GM18511 (cell line): ENCODE results near the gene BCAS3.
"Not testable (repeated sequence)": the region's sequence is repeated elsewhere in the genome, so short reads cannot be mapped to it uniquely, and the experiment has no call there.

Experiments
- ATAC-seq: cut with Tn5 transposase; IDR thresholded peaks from one replicate; pipeline ENCODE4 v1.9.1; 2021; ENCODE audit warnings: mild to moderate bottlenecking, moderate library complexity; ENCODE audit not compliant: unreplicated experiment

The BCAS3 gene

DNA sequence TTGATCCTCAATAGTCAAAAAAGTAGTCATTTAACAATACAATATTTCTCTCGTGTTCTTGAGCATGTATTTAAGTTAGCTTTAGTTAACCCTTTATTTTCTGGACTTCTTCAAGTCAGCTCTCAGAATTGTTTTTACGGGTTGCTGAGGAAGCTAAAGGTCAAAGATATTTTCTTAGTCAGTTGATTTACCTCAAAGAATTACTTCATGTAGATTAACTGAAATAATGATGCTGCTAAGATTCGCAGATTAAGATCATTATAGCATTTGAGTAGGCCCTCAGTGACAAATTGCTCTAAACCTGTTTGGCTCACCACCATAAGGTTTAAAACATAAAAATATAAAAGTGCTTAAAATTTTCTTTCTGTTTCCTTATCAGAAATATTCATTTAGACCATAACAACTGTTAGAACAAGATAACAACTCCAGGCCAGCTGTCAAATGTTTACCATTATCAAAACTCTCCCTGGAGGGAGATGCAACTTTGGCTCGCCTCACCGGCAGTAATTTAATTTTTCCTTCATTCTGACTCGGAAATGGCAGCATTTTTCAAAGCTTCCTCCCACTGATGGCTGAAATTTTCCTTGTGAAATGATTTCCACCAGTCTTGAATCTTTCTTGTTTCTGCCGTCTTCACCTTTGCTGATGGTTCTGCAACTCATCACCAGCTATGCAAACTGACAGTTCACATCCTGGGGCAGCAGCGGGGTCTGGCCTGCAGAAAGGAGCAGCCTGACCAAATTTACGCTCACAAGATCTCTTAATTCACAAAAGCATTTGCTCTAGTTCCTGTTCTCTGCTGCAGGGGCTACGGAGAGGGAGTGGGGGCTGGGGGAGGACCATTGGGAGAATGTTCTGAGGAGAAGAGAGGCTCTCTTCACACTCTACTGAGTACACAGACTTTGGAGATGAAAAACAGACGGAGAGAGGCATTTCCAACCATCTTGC, 467.2 kb downstream of the BCAS3 start:
- ATAC-seq: no peak

- not testable (repeated sequence) for ATAC-seq
Observed at GRCh38 chr17:61146833-61147232, 469.2 kb downstream of the BCAS3 start.

DNA sequence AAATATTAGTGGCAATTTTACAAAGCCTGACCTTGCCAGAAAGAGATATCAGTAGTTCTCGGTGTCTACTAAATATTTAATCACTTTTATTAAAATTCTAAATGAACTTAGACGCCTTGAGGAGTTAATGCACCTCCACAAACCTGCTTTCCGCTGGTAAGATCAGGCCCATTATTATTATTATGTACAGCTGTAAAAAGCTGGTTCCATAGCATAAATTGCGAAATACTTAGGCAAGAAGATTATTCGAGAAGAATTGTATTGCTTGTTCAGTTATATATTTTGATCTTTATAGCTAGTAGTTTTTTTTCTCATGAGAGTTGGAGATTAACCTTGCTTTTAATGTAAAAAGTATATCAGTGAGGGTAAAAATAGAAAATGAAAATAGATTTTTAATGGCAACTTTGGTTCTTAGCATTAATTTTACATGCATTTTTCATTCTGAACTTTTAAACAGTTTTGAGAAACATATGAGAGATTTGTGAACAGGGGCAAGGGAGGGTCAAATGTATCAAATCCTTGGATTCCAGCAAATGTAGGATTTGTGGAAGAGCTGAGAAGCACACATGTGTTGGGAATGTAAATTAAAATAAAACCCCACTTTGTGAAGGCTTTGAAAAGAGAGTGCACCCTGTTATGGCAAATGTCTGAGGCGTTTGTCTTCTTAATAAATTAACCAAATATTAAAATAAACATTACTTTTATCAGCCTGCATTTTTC, 471.6 kb downstream of the BCAS3 start:
- no peak for ATAC-seq

DNA sequence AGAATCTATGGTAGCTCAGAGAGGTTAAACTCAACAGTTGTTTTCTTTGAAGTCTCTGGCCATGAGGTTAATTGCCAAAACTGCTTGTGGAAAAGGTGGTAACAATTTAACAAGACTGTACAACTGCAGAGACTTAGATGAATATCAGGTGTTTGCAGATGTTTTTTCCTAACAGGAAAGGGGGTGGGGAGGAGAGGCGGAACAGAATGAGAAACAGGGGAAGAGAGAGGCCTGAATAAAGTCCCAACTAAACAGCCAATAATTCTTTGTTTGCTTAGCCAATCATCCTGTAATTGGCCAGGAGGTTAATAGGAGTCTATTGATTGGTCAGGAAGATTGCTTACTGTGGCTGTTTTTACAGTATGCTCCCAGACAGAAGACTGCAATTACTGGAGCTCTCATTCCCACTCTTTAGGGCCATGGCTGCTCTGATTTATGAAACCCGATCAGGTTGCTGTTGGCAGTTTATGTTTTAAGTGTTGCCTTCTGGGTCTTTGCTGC, 472.3 kb downstream of the BCAS3 start:
- no peak for ATAC-seq

GRCh38 chr17:61150686-61151299, 473.1 kb downstream of the BCAS3 start:
- ATAC-seq: no peak

DNA sequence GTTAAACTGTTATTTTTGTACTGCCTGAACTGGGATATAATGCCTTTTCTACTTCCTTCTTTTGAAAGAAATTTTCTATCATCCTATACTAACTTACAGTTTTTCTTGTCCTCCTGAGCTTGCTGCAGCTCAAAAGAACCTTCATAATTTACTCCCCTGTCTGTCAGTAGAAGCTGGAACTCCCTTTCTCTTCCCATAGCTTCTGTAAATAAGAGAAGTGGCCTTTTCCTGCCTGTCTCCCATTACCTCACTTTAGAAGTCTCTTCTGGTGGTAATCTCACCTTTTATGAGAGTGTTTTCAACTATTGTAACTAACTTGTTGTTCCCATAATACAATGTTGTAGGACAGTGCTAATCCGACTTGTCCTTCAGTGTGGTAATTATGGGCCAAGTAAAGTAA, 475.2 kb downstream of the BCAS3 start:
- ATAC-seq: no peak

- no peak for ATAC-seq
Observed at GRCh38 chr17:61155590-61156237, 478.1 kb downstream of the BCAS3 start.

GRCh38 chr17:61157246-61157886, 479.7 kb downstream of the BCAS3 start:
- no peak for ATAC-seq

GRCh38 chr17:61158376-61158775, 480.7 kb downstream of the BCAS3 start:
- ATAC-seq: no peak

DNA sequence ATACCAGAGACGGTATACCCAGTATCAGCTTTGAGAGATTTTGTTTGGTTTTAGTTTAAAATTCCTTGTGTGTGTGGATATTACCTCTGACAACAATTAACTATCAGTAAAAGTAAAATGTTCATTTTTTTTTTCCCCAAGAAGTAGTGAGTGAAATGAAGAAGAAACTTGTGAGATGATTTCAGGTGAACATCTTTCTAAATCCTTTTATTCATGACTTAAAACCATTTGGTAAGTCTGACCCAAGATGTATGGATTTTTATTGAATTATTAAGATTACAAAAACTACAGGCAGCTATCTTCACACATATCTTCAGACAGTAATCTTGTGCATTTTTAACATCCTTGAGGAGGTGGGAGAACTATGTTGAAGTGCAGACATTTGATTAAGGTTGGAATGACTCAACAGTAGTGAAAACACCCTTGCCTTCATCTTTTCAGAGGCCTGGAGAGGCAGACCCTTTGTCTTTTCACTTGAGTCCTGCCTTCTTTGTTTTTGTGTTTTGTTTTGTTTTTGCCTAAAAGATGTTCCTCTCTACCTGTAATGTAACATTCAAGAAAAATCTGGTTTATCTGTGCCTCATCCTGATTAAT, 481.7 kb downstream of the BCAS3 start:
- no peak for ATAC-seq

DNA sequence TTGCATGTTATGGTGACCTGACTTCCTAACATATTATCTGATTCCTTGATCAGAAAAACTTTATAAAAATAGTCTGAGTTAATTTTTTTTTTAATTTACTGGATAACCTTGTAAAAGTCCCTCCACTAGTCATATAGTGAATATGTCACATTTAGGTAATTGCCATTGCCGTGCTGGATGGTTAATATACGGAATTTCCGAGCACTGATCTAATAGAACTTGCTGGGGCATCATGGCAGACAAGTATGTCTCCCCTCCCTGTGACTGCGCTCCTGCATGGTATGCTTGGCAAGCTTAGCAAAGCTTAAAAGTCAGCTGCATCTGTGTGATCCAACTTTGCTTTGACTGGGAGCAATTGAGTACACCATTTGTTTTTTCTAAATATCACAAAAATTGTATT, 482.6 kb downstream of the BCAS3 start:
- no peak for ATAC-seq

DNA sequence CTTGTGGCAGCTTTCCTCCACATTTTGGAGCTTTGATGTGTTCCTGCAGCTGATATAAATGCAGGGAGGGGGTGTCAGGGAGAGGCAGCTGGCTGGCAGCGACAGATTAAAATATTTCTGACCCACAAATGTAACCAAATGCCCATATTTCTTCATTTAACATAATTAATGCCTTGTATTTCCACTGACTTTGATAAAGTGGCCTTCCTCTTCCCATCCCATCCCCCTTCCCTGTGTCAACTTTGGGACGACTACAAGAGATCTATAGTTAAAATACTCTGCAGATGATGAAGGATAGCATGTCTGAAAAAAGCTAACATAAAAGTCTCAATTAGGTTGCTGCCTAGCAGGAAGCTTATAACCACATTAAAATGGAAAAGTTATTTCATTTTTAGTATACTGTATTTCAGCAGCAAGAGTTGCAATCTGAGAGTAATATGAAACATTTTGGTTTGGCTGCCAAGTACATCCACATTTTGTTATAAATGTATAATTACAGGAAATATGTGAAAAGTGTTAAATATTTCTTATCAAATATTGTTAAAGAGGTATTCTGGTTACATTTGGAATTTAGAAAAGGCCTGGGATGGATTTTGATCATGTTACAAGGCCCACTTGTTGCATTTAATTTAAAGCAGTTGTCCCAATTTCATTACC, 483.3 kb downstream of the BCAS3 start:
- no peak for ATAC-seq

- ATAC-seq: no peak
Observed at GRCh38 chr17:61161615-61162134, 484.0 kb downstream of the BCAS3 start.

- ATAC-seq: no peak
Observed at GRCh38 chr17:61164517-61164916, 486.9 kb downstream of the BCAS3 start.

- ATAC-seq: no peak
Observed at GRCh38 chr17:61167075-61167474, 489.4 kb downstream of the BCAS3 start.

DNA sequence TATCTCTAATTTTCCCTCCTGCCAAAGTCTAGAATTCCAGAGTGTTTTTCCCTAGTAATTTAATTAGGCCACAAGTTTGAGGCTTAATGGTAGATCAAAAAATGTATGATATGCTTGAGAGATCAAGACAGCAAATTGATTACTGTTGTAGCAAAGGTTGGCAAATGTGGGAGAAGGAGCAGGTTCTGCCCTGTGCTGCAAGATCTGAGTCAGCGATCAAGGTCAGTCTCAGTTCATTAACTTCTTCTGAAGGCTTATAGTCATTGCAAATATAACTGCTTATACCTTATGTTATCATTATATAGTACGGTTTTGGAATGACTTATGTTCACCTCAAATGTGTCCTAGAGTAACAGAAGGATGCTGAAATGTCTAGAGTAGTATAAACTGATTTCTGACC, 490.9 kb downstream of the BCAS3 start:
- ATAC-seq: no peak

DNA sequence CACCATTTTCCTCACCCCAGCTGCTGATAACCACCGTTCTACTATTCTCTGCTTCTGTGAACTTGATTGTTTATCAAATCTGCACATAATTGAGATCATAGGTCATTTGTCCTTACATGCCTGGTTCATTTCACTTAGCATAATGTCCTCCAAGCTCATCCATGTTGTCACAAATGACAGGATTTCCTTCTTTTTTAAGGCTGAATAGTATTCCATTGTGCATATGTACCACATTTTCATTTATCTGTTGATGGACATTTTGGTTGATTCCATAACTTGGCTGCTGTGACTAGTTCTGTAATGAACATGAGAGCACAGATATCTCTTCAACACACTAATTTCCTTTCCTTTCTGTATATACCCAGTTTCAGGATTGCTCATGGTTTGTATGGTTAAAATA, 496.7 kb downstream of the BCAS3 start:
- ATAC-seq: no peak

DNA sequence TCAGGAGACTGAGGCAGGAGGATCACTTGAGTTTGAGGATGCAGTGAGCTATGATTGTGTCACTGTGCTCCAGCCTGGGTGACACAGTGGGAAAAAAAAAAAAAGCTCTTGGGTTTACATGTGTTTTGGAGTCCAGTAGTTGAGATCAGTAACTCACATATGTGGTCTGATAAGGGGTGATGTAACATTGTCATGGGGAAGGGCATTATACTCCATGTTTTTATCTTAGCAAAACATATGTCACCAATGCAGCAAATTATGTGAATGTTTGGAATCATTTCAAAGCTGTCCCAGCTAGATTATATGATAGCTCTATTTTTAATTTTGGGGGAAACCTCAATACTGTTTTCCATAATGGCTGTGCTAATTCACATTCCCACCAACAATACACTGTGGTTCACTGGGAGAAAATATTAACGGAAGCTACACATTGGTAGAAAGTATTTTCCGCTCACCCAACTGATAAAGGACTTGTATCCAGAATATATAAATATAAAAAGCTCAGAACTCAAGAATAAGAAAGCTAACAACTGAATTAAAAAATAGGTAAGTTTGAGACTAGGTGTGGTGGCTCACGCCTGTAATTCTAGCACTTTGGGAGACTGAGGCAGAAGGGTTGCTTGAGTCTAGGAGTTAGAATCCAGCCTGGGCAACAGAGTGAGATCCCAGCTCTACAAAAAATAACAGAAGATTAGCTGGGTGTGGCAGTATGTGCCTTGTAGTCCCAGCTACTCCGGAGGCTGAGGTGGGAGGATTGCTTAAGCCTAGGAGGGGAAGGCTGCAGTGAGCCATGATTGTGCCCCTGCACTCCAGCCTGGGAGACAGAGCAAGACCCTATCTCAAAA, 497.9 kb downstream of the BCAS3 start:
- ATAC-seq: no peak
